Upper lobe of left lung (tissue), 6 donors: Measurements from ENCODE around the gene ZNF41. TPM values are rescaled to one million over a fixed set of nuclear protein-coding genes. Genes with fewer than 3 reads are reported as not detected.

Experiments used
- ATAC-seq, 2 donors: fragments of 200-7000 bp; cut with Tn5 transposase; one replicate each; pipeline ENCODE4 v1.9.1; 2022; ENCODE audit warnings: mild to moderate bottlenecking in 2 of 2, moderate library complexity in 2 of 2; ENCODE audit not compliant: low FRiP score in 2 of 2
- DNase-seq, 2 donors: peaks; one replicate each; pipeline ENCODE4 v3.0.0-alpha.2; 2019 to 2020
- H3K27ac ChIP-seq, 4 donors: fragments of 200-600 bp; sonication (generic); one replicate each; pipeline ENCODE4 v1.5.1; 2016 to 2019
- H3K27me3 ChIP-seq, 4 donors: fragments of 200-600 bp; sonication (generic); one replicate each; pipeline ENCODE4 v1.5.1; 2017 to 2019
- H3K36me3 ChIP-seq, 4 donors: fragments of 200-600 bp; sonication (generic); one replicate each; pipeline ENCODE4 v1.5.1; 2016 to 2019
- H3K4me1 ChIP-seq, 4 donors: fragments of 200-600 bp; sonication (generic); one replicate each; pipeline ENCODE4 v1.5.1; 2018 to 2019
- H3K4me3 ChIP-seq, 4 donors: fragments of 200-600 bp; sonication (generic); one replicate each; pipeline ENCODE4 v1.5.1; 2017 to 2019; ENCODE audit warnings: mild to moderate bottlenecking in 2 of 4, moderate library complexity in 1 of 4
- H3K9me3 ChIP-seq, 4 donors: fragments of 200-600 bp; sonication (generic); one replicate each; pipeline ENCODE4 v1.5.1; 2018 to 2019
- CTCF ChIP-seq, 6 experiments: fragments of 450-650 bp in 4 of 6; fragments of 200-600 bp in 2 of 6; sonication (generic) in 2 of 6; IDR thresholded peaks; one replicate each; pipeline ENCODE4 v1.5.1; 2016 to 2019; ENCODE audit warnings: antibody characterized with exemption in 6 of 6
- EP300 ChIP-seq, 4 donors: sonication (generic); formaldehyde crosslinking; IDR thresholded peaks; one replicate each; pipeline ENCODE4 v1.5.1; 2017; ENCODE audit warnings: antibody characterized with exemption in 4 of 4, control low read depth in 2 of 4
- POLR2A ChIP-seq, 4 donors: fragments of 450-650 bp; IDR thresholded peaks; one replicate each; pipeline ENCODE4 v1.5.1; 2016 to 2017; ENCODE audit warnings: antibody characterized with exemption in 4 of 4, mild to moderate bottlenecking in 2 of 4
- POLR2AphosphoS5 ChIP-seq, 2 donors: sonication (generic); formaldehyde crosslinking; IDR thresholded peaks; one replicate each; pipeline ENCODE4 v1.5.1; 2017; ENCODE audit warnings: antibody characterized with exemption in 2 of 2
- WGBS, 2 donors: methylation state at CpG; one replicate each; pipeline ENCODE4 v1.1.5; 2017 to 2018; 5-methylcytosine and 5-hydroxymethylcytosine counted together
- total RNA-seq, 6 donors: library from RNA; depleted of rRNA in 4 of 6; stranded (reverse); fragments of >200 nt in 4 of 6; gene quantifications; one replicate each; pipeline versions ENCODE4 v1.1.0 to v1.2.1, GENCODE V29; 2016 to 2021
- donor health status: DM: no; HTN: no; CAD: no; lungs with moderate emphysema.
- donor health status: DM: no; HTN: yes; CAD: no; lungs with severe emphysema.

Gene ZNF41
- total RNA-seq, 6 donors from 2014 or later: 3.4 to 35.6 (median 10.2) TPM

- 89 to 98% methylated on average over 2 of the region's 2 CpGs for WGBS, 2 donors
- Histone ChIP-seq H3K4me3 (no peak overlapping the region), H3K36me3 (peaks cover 0 to 25% (median 0%) of the 10 kb centered on the region in 4 donors), H3K27me3 (no peaks in the 10 kb centered on the region), H3K9me3 (peaks cover 3 to 49% (median 18%) of the 10 kb centered on the region in 4 donors), H3K4me1 (no peaks in the 10 kb centered on the region), H3K27ac (no peak overlapping the region)
- DNase-seq (no peak), ATAC-seq (no peak)
- TF ChIP-seq CTCF (IDR thresholded peaks at IDR 0.05) (no peak), EP300 (IDR thresholded peaks at IDR 0.05) (no peak), POLR2AphosphoS5 (IDR thresholded peaks at IDR 0.05) (no peak), POLR2A (IDR thresholded peaks at IDR 0.05) (no peak)
Observed at GRCh38 chrX:47446431-47446830, 36.6 kb downstream of the ZNF41 start.

- Histone ChIP-seq H3K9me3 (peaks cover 0 to 11% (median 0%) of the 10 kb centered on the region in 4 donors), H3K27me3 (no peaks in the 10 kb centered on the region), H3K4me1 (no peaks in the 10 kb centered on the region), H3K27ac (no peak overlapping the region), H3K36me3 (no peaks in the 10 kb centered on the region), H3K4me3 (no peak overlapping the region)
- 94 to 97% methylated on average over 5 of the region's 5 CpGs for WGBS, 2 donors
- no peak for TF ChIP-seq POLR2AphosphoS5 (IDR thresholded peaks at IDR 0.05)
- TF ChIP-seq CTCF (IDR thresholded peaks at IDR 0.05): no peak
- TF ChIP-seq EP300 (IDR thresholded peaks at IDR 0.05): no peak
- no peak for TF ChIP-seq POLR2A (IDR thresholded peaks at IDR 0.05)
- ATAC-seq: no peak
- DNase-seq: no peak
Observed at GRCh38 chrX:47430925-47431324, 52.1 kb downstream of the ZNF41 start.

- DNase-seq: no peak
- no peak overlapping the region for H3K27ac ChIP-seq
- H3K27me3 ChIP-seq: no peaks in the 10 kb centered on the region
- 81 to 88% methylated on average over 2 of the region's 2 CpGs for WGBS, 2 donors
- H3K4me1 ChIP-seq: no peaks in the 10 kb centered on the region
- no peaks in the 10 kb centered on the region for H3K36me3 ChIP-seq
- ATAC-seq: no peak
- TF ChIP-seq CTCF (IDR thresholded peaks at IDR 0.05): no peak
- no peak for TF ChIP-seq EP300 (IDR thresholded peaks at IDR 0.05)
- TF ChIP-seq POLR2AphosphoS5 (IDR thresholded peaks at IDR 0.05): no peak
- TF ChIP-seq POLR2A (IDR thresholded peaks at IDR 0.05): no peak
- peaks cover 0 to 23% (median 0%) of the 10 kb centered on the region in 4 donors for H3K9me3 ChIP-seq
- no peak overlapping the region for H3K4me3 ChIP-seq
Observed at GRCh38 chrX:47422444-47422843, 60.6 kb downstream of the ZNF41 start.

- Histone ChIP-seq H3K27me3 (no peaks in the 10 kb centered on the region), H3K27ac (no peak overlapping the region), H3K36me3 (no peaks in the 10 kb centered on the region), H3K4me1 (no peaks in the 10 kb centered on the region), H3K9me3 (peaks cover 0 to 30% (median 0%) of the 10 kb centered on the region in 4 donors), H3K4me3 (no peak overlapping the region)
- DNase-seq (no peak), ATAC-seq (no peak)
- TF ChIP-seq POLR2A (IDR thresholded peaks at IDR 0.05) (no peak), POLR2AphosphoS5 (IDR thresholded peaks at IDR 0.05) (no peak), CTCF (IDR thresholded peaks at IDR 0.05) (no peak), EP300 (IDR thresholded peaks at IDR 0.05) (no peak)
- WGBS, 2 donors: 46 to 52% methylated on average over 5 of the region's 5 CpGs
Observed at GRCh38 chrX:47420962-47421361, 62.1 kb downstream of the ZNF41 start.

- ATAC-seq: no peak
- Histone ChIP-seq H3K9me3 (peaks cover 0 to 32% (median 0%) of the 10 kb centered on the region in 4 donors), H3K27me3 (no peaks in the 10 kb centered on the region), H3K27ac (no peak overlapping the region), H3K36me3 (no peaks in the 10 kb centered on the region), H3K4me3 (no peak overlapping the region), H3K4me1 (no peaks in the 10 kb centered on the region)
- 90 to 100% methylated on average over 2 to 4 of the region's 4 CpGs for WGBS, 2 donors
- TF ChIP-seq POLR2AphosphoS5 (IDR thresholded peaks at IDR 0.05): no peak
- TF ChIP-seq EP300 (IDR thresholded peaks at IDR 0.05): no peak
- TF ChIP-seq CTCF (IDR thresholded peaks at IDR 0.05): no peak
- TF ChIP-seq POLR2A (IDR thresholded peaks at IDR 0.05): no peak
- DNase-seq: no peak
Observed at GRCh38 chrX:47420265-47420664, 62.8 kb downstream of the ZNF41 start.
